ENCODE measurements around the gene FBLN7. TPM values are rescaled to one million over a fixed set of nuclear protein-coding genes. Genes with fewer than 3 reads are reported as not detected.

FBLN7 gene
- total RNA-seq, 2 experiments from 2014 or later = 7.4 to 7.9 TPM

DNA sequence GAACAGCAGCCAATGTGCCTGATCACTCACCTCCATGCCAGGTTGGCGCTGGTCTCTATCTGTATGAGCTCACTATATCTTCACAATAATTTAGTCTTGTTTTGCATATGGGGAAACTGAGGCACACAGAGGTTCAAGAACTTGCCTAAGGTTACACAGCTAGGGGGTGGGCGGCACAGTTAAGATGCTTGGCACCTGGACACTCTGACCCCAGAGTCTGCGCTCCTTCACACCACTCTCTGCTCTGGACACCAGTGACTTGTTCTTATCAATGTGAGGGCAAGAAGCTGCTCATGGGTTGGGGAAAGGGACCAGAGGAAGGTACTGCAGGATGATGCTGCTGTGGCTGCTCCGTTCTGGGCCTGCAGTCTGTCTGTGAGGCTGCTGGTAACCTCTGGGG lies 27.1 kb downstream of the FBLN7 start:
- H3K4me1 Mint-ChIP-seq (ENCODE audit: low read depth) = peaks cover 9% of the 10 kb centered on the region
- H3K27me3 Mint-ChIP-seq = no peaks in the 10 kb centered on the region
- ATAC-seq (no peak), DNase-seq (no peak)
- no peak overlapping the region for H3K27ac Mint-ChIP-seq
- CTCF ChIA-PET = no interaction called here
- no peaks in the 10 kb centered on the region for H3K9me3 Mint-ChIP-seq
- POLR2A ChIA-PET = interaction anchor here (0.6 kb wide), 1 partner anchor 31 kb away, joined by 3 read pairs; no protein-coding TSS in a partner anchor
- TF ChIP-seq, protein P1, sequence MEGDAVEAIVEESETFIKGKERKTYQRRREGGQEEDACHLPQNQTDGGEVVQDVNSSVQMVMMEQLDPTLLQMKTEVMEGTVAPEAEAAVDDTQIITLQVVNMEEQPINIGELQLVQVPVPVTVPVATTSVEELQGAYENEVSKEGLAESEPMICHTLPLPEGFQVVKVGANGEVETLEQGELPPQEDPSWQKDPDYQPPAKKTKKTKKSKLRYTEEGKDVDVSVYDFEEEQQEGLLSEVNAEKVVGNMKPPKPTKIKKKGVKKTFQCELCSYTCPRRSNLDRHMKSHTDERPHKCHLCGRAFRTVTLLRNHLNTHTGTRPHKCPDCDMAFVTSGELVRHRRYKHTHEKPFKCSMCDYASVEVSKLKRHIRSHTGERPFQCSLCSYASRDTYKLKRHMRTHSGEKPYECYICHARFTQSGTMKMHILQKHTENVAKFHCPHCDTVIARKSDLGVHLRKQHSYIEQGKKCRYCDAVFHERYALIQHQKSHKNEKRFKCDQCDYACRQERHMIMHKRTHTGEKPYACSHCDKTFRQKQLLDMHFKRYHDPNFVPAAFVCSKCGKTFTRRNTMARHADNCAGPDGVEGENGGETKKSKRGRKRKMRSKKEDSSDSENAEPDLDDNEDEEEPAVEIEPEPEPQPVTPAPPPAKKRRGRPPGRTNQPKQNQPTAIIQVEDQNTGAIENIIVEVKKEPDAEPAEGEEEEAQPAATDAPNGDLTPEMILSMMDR (IDR thresholded peaks at IDR 0.05) = no peak
- H3K4me3 Mint-ChIP-seq = no peak overlapping the region
- H3K36me3 Mint-ChIP-seq (ENCODE audit: low read depth) = no peaks in the 10 kb centered on the region
- intact Hi-C loops (cut with micrococcal nuclease) = no loop called here

DNA sequence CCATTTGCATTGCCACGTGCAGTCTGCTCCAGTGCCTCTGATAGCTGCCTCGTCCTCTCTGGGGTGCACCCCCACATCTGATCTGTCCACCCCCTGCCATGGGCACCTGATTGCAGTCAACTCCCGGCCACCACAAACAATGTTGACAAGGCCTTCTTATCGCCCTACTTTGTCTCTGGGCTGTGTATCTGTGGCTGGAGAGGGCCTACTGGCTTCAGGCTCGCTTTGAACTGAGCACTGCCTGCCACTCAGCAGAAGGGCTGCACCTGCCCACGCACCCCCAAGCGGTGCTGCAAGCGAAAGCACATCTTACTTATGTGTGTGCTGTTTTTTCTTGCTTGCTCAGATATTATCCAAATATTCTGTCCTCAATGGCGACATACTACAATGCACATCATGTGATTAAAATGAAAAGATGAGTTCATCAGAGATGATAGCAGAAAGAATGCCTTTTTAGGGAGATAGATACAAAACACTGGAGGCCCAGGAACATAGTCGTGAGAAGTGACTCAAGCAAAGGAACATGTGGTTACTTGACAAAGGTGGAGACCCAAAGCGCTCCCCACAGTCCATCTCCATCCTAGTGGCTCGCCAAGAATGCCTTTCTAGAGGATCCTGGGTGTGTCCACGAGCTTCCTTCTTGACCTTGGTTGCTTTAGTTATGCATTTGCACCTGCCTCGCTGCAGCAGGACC lies 28.8 kb downstream of the FBLN7 start:
- Mint-ChIP-seq H3K9me3 (no peaks in the 10 kb centered on the region), H3K4me1 (ENCODE audit: low read depth) (peaks cover 9% of the 10 kb centered on the region), H3K27me3 (no peaks in the 10 kb centered on the region), H3K27ac (no peak overlapping the region), H3K36me3 (ENCODE audit: low read depth) (no peaks in the 10 kb centered on the region), H3K4me3 (no peak overlapping the region)
- ATAC-seq (peak; percentile 74), DNase-seq (peak; percentile 48)
- ChIA-PET CTCF (no interaction called here), POLR2A (interaction anchor here (0.7 kb wide), 1 partner anchor 1689 kb away, joined by 3 read pairs; no protein-coding TSS in a partner anchor)
- intact Hi-C loops (cut with micrococcal nuclease) = no loop called here
- TF ChIP-seq, protein P1 (IDR thresholded peaks at IDR 0.05) = no peak

GRCh38 chr2:112168422-112169124 lies 30.4 kb downstream of the FBLN7 start:
- intact Hi-C loops (cut with micrococcal nuclease) = no loop called here
- no peaks in the 10 kb centered on the region for H3K36me3 Mint-ChIP-seq (ENCODE audit: low read depth)
- POLR2A ChIA-PET = interaction anchor here (1.5 kb wide), 1 partner anchor 14 kb away, joined by 4 read pairs; no protein-coding TSS in a partner anchor
- peaks cover 9% of the 10 kb centered on the region for H3K4me1 Mint-ChIP-seq (ENCODE audit: low read depth)
- peak; percentile 24 for ATAC-seq
- H3K27me3 Mint-ChIP-seq = no peaks in the 10 kb centered on the region
- DNase-seq = no peak
- no peak overlapping the region for H3K27ac Mint-ChIP-seq
- CTCF ChIA-PET = interaction anchor here (1.0 kb wide), 1 partner anchor 10 kb away, joined by 3 read pairs; no protein-coding TSS in a partner anchor
- H3K4me3 Mint-ChIP-seq = no peak overlapping the region
- TF ChIP-seq, protein P1 (IDR thresholded peaks at IDR 0.05) = no peak
- H3K9me3 Mint-ChIP-seq = no peaks in the 10 kb centered on the region

DNA sequence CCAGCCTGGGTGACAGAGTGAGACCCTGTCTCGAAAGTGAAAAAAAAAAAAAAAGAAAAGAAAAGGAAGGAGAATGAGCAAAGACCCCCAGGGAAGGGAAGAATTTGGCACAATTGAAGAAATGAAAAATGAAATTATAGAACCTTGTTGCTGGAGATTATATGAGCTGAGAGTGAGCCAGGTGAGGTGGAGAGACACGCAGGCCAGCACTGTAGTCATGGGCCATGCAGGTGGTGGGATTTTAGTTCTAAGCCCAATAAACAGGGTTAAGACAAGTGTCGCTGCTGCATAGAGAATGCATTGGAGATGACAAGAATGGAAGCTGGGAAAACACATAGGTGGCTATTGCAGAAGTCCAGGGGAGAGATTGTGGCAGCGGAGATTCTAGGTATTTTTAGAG lies 32.3 kb downstream of the FBLN7 start:
- POLR2A ChIA-PET = no interaction called here
- no peak for DNase-seq
- no peaks in the 10 kb centered on the region for H3K36me3 Mint-ChIP-seq (ENCODE audit: low read depth)
- CTCF ChIA-PET = no interaction called here
- TF ChIP-seq, protein P1 (IDR thresholded peaks at IDR 0.05) = no peak
- H3K9me3 Mint-ChIP-seq = no peaks in the 10 kb centered on the region
- H3K27me3 Mint-ChIP-seq = no peaks in the 10 kb centered on the region
- intact Hi-C loops (cut with micrococcal nuclease) = no loop called here
- H3K27ac Mint-ChIP-seq = no peak overlapping the region
- H3K4me3 Mint-ChIP-seq = no peak overlapping the region
- ATAC-seq = no peak
- H3K4me1 Mint-ChIP-seq (ENCODE audit: low read depth) = peaks cover 12% of the 10 kb centered on the region
